Endothelial cell of umbilical vein (primary cell): ENCODE data around the gene SYT6.

Experiments used
- EZH2 ChIP-seq: IDR thresholded peaks from 2 replicates; pipeline ENCODE4 v1.6.1; 2012; ENCODE audit warnings: borderline replicate concordance, low read depth, mild to moderate bottlenecking, moderate library complexity, low read length, inconsistent platforms; ENCODE audit not compliant: severe bottlenecking
- JUN ChIP-seq: IDR thresholded peaks from 2 replicates; pipeline ENCODE4 v1.6.1; 2011; ENCODE audit warnings: borderline replicate concordance, low read depth; ENCODE audit not compliant: insufficient read length, insufficient read depth
- MYC ChIP-seq: IDR thresholded peaks from one replicate; pipeline ENCODE4 v1.6.1; 2011; ENCODE audit warnings: mild to moderate bottlenecking, low read depth, low read length
- POLR2A ChIP-seq: IDR thresholded peaks from 2 replicates; pipeline ENCODE4 v1.6.1; 2012; ENCODE audit warnings: low read depth, mild to moderate bottlenecking, control low read depth, low read length
- POLR2AphosphoS5 ChIP-seq: IDR thresholded peaks from 2 replicates; pipeline ENCODE4 v1.6.1; 2012; ENCODE audit warnings: low read depth, mild to moderate bottlenecking, control low read depth, low read length, moderate library complexity; ENCODE audit not compliant: insufficient read depth
- TF ChIP-seq, protein P1 (sequence below), 2 donors: IDR thresholded peaks; 1 replicate in 1 of 2; 2 replicates in 1 of 2; pipeline ENCODE4 v1.5.1; 2011; ENCODE audit warnings: low read length in 2 of 2, mild to moderate bottlenecking in 2 of 2, moderate library complexity in 2 of 2, control low read depth in 1 of 2, inconsistent platforms in 1 of 2, low read depth in 1 of 2; ENCODE audit not compliant: insufficient read depth in 1 of 2; ENCODE audit errors: extremely low read depth in 1 of 2

DNA sequence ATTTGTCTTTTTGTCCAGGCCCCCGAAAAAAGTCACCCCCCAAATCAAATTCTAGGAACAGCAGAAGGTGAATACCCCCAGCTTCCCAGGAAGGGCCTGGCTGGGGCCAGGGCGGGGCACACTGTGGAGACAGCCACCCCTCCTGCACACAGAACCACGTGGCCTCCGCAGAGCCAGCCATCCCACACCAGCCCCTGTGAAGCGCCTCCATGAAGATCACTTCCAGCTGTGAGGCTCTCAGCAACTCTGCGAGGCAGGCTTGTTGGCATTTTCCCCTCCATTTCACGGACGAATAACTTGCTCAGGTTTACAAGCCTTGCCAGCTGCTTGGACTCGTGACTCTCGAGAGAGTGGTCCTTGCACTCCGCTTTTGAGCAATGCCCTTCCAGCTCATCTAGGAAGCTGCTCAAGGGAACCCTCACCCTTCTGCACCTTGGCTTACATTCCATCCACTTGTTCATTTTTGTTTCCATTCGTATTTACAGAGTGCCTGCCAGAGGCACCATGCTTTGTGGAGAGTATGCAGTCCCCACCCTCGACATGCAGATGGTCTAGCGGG is 48.2 kb downstream of the SYT6 start:
- no peak for TF ChIP-seq POLR2AphosphoS5
- TF ChIP-seq, protein P1, sequence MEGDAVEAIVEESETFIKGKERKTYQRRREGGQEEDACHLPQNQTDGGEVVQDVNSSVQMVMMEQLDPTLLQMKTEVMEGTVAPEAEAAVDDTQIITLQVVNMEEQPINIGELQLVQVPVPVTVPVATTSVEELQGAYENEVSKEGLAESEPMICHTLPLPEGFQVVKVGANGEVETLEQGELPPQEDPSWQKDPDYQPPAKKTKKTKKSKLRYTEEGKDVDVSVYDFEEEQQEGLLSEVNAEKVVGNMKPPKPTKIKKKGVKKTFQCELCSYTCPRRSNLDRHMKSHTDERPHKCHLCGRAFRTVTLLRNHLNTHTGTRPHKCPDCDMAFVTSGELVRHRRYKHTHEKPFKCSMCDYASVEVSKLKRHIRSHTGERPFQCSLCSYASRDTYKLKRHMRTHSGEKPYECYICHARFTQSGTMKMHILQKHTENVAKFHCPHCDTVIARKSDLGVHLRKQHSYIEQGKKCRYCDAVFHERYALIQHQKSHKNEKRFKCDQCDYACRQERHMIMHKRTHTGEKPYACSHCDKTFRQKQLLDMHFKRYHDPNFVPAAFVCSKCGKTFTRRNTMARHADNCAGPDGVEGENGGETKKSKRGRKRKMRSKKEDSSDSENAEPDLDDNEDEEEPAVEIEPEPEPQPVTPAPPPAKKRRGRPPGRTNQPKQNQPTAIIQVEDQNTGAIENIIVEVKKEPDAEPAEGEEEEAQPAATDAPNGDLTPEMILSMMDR (IDR thresholded peaks at IDR 0.05; ENCODE audit: extremely low read depth in 1 of 2, insufficient read depth in 1 of 2, low read depth in 1 of 2, low read length in 2 of 2) = no peak
- no peak for TF ChIP-seq JUN
- TF ChIP-seq POLR2A = no peak
- TF ChIP-seq MYC = no peak
- no peak for TF ChIP-seq EZH2
